ENCODE measurements around the gene SH3RF1.

The SH3RF1 gene

DNA sequence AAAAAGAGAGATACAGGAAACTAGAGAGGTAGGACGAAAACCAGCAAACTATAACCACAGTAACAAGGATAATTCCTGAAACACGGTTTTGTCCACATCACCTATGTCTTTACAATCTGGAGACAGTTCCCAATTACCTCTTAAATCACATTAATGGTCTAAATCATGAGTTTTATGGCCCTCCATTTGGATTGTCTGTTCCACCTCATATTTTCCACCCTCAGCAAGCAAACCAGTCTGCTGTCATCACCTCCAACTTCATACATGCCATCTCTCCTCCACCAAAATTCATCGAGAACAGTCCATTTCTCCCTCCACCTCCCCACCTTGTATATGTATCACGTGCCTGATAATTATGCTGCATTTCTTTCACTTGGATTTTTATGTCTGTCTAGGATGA lies 107.3 kb downstream of the SH3RF1 start:
- DNase-seq (ENCODE audit: low spot score): no peak

DNA sequence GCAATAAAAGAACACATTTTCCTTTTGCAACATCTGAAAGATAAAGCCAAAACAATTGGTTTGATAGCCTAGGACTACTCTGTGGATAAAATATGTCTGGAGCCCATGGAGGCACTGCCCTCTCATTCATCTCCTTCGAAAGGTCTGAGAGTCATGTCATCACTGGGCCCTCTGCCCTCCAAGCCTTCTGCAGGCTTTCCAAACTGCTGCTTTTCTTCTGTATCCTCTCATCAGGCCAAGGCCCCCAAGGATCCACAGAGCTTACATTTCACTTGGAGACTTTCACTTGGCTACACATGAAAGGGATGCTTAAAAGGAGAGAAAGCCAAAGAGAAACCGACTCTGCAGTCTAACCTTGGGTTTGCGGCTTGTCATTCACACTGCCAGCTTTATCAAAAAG lies 109.9 kb downstream of the SH3RF1 start:
- no peak for DNase-seq (ENCODE audit: low spot score)

DNA sequence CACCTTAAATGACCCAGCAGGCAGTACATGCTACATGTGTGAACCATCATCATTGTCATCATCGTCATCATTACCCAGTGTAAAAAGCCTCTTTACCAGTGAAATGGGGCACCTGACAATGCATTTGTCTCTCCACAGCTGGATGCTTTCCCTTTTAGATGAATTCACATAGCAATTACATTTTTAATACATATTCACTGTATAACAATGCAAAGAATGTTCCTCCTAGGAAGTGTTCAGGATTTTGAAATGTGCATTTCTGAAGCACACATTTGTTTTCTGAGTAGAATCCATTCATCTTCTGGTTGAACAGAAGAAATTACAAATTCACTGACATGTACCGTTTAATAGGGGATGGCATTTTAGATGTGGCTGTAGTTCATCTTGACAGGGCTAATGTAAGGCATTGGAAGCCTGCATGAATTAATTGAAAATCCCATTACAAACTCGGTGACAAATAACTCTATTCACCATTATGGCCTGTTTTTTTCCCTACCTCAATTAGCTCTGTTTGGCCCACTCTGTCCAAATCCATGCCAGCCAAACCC lies 111.1 kb downstream of the SH3RF1 start:
- no peak for DNase-seq (ENCODE audit: low spot score)

DNA sequence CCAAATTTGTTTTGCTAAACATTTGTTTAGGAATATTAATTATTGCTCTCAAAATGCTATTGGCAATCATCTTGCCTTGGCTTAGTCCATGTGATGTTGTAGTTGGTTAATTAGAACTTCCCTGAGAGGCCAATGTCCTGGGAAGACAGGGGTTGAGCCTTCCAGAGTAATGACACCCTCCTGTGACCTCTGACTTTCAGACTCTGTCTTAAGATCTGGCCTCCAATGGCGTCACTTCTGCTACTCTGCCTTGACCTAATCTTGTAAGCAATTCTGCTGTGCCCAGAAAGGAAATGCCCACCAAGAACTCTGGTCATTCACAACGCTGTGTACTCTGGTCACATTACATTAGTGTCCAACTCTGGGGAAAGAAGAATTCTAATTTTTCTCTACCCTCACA lies 111.9 kb downstream of the SH3RF1 start:
- no peak for DNase-seq (ENCODE audit: low spot score)

DNA sequence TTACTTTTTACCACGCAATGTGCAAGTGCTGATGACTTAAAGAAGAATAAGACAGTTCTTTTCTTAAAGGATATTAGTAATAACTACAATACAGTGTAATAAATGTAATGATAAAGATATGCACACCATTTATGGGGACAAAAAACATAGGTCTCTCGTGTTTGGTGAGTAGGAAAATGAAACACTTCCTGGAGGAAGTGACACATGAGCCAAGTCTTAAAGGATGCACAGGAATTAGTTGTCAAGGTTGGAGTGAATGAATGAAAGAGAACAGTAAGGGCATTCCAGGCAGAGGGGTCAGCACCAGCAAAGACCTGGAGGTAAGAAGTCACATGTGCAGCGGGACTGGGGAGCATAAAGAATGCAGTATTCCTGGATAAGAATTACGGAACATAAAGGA lies 112.7 kb downstream of the SH3RF1 start:
- DNase-seq (ENCODE audit: low spot score): no peak

DNA sequence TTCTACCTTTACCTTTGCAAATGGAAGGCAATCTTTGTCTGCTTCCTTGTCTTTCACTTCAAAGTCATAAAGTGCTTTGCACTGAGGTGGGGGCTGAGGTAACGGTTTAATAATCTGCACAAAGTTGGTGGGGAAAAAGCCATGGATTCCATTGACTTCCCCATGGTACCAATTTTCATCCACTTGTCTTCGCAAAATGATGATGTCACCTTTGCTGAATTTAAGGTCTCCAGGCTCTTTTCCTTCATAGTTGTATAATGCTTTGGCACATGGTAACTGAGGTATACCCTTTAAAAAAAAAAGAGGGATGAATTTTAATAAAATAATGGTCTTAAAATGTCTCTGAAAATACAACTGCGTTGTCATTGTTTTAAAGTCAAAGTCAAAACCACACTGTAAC lies 114.4 kb downstream of the SH3RF1 start:
- DNase-seq (ENCODE audit: low spot score): no peak

DNA sequence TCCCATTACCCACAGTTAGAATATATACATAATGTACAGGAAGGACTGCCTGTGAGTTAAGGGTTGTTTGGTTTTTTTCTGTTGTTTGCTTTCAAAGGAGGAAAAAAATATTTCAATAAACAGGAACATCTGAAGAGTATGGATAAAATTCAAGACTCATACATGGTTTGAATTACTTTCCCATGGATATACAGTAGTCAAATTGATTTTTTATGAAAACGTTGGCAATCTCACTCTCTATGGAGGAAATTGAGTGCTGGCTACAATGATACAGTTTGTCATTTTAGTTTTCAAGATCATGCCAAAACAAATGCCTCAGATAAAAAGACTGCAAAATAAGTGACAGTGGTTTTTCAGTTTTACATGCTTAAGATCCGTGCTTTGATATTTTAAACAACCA lies 116.6 kb downstream of the SH3RF1 start:
- no peak for DNase-seq (ENCODE audit: low spot score)

DNA sequence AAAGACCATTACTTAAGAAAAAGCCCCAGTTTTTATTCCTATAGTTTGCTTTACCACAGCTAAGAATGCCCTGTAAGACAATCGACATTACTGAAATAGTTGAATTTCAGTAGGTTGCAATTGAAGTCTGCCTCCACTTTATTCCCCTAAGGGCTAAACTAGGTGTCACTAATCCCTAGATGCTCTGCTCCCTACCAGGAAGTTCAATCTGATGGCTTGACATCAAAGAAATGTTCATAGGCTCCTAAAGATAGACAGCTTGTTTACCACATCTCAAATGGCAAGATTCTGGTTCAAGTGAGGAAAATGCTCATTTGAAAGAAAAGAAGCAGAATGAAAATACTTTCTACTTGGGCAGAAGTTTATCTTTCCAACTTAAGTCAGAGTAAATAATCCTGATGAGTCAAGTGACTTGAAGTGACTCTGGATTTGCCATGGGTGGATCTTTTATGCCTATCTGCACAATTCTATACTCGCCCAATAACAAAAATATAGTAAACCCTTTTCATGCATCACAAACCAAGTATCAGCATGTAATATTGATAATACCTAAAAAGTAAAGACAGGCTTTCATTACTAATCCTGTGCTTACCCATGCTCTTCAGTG lies 117.2 kb downstream of the SH3RF1 start:
- DNase-seq (ENCODE audit: low spot score): no peak

DNA sequence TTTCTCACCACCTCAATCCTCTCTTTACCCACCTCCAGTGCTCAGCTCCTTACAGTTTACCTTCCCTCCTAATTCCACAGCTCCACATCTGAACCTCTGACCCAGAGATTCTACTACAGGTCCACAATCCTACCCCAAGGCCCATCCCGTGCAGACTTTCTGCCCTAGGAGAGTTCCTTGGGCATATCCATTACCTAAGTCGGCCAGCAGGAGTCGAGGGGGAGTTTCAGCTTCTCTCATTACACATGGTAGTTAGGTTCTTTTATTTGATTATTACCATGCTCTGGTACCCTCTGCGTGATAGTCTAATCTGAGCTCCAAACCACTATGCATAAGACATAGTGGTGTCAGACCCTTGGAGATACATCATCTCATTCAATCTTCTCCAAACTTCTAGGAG lies 117.9 kb downstream of the SH3RF1 start:
- DNase-seq (ENCODE audit: low spot score): peak; percentile 14

DNA sequence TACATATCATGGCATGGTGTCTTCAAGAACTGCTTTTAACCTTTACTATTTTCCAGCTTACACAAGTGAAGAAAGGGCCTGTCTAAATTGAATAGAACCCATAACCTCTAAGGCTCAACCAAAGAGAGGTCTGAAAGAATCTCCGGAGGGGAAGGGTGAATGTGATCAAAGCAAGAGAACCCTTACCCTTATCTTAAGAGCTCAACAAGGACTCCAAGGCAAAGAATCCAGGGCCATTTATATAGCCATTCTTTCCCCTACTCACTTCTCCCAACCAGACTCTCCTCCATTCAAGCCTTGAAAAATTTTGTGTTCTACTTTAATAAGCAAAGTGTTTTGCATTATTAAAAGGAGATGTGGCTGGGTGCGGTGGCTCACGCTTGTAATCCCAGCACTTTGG lies 118.7 kb downstream of the SH3RF1 start:
- DNase-seq (ENCODE audit: low spot score): no peak

DNA sequence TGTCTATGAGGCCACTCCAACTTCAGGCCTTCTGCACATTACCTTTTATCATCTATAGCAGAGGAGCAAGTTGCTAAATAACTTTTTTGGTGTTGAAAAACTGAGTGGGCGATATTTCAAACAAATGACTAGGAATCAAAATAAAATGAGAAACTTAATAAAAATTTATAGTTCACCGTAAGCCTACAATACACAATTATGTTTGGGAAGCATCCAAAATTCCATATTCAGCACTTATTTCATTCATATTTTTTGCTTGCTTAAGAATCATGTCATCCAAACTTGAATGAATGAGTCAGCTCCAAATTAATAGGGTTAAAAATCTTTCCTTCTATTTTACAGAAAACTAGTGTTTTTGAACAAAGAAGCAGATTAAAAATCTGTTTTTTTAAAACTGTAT lies 119.1 kb downstream of the SH3RF1 start:
- no peak for DNase-seq (ENCODE audit: low spot score)

DNA sequence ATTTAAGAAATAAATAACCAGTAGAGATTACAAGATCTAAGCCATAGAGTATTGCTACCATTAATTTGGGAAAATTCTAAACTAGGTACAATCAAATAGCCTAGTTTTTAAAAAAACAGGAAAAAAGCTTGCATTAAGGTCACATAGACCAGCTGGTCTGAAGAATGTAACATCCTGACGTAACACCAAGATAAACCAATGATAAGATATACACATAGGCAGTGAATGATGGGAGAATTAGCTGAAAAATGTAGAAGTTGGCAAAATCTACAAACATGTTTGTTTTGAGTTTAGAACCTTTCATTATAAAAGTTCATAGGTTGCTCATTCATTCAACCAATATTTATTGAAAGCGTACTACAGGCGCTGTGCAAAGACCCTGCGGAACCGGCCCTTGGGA lies 120.0 kb downstream of the SH3RF1 start:
- no peak for DNase-seq (ENCODE audit: low spot score)

DNA sequence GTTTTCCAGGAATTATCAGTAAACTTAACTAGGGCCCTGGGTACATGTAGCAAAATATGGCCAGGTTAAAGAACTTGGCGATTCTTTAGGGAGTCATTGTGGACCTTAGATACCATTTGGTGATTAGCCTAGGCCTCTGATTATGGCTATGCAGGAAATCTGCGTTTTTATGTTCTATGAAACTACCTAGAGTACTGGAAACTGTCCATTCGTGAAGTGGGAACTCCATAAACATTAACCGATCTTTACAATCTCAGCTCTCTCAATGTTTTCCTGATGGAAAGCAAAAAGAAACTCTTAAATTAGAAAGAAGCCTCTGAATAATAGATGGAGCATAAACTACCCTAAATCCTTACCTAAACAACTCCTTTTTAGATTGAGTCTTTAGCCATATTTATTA lies 121.9 kb downstream of the SH3RF1 start:
- no peak for DNase-seq (ENCODE audit: low spot score)

DNA sequence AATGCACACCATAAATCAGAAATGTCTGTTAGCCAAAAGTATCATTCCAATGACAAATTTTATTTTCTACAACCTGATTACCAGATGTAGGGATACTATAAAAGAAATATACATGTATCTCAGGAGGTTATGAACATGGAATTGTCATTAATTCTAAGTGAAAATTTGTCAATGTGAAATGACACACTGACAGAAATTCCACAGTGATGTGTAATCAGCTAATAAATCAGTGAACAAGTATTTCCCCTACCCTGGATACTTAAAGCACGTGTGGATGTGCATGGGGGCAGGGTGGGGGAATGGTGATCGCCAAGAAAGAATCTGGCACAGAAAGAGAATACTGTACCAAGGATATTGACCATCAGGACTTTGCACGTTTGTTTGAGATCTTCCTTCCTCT lies 123.6 kb downstream of the SH3RF1 start:
- DNase-seq (ENCODE audit: low spot score): no peak

DNA sequence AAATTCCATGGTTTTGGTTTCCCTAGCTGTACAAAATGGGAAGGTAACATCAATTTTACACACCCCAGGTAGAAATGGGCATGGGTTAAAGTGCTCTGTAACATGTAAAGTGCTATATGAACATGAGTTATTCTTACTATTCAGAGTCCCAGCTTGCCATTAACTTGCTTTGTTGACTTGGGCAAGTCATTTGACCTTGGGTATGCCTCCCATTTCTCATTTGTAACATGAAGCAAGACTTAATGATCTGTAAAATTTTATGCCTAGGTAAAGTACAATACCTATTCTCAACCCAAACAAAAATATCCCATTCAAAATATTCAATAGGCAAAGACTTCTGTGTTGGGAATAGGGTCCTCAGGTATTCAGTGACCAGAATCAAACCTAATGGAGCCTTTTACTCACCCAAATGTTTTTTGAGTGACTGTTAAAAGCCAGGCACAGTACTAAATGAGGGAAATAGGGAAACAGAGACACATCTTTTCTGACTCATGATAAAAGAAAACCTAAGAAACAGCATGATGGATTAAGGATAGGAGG lies 126.6 kb downstream of the SH3RF1 start:
- no peak for DNase-seq (ENCODE audit: low spot score)

DNA sequence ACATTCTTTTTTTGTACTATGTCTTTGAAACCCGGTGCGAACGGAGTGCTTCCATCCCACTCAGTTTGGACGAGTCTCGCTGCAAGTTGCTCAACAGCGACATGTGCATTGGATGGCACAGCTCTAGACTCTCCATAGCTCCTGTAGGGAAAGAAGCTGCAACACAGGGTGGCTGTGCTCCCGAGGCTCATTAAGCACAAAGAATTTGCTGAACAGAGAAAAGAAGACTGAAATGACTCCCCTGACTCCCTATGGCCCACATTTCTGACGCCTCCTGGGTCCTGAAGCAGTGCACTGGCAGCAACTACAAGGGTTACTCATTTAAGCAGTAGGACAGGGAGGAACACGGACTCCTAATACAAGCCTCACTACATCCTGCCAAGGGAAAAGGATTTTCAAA lies 127.4 kb downstream of the SH3RF1 start:
- no peak for DNase-seq (ENCODE audit: low spot score)

DNA sequence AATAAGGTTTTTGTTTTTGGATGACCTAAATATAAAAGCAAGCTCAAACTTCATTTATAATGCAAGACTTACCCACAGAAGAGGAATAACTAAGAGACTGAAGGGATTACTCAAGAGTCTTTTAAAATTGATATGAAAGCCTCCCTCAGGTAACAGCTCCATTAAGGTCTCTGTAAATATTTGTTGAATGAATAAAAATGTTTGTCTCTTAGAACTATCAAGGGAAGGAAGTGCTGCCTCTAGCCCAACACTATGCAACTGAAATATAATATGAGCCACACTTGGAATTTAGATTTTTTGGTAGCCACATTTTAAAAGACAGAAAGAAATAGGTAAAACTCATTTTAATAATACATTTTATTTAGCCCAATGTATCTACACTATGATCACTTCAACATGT lies 127.8 kb downstream of the SH3RF1 start:
- no peak for DNase-seq (ENCODE audit: low spot score)

DNA sequence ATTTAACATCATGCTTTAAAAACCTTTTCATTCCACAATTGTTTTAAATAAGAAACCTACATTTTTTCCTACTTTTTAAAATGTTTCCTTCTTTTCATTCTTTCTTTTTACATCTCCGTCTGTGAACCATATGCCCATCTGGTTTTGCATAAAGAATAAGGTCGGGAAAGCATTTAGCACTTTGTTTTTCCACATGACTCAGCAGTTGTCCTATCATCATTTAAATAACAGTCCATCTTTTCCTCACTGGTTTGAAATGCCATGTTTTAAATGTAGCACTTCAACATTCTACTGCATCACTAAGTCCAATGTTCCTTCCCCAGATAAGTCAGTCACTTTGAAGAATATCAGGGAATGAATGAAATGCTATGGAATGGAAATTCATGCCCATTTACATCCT lies 128.4 kb downstream of the SH3RF1 start:
- no peak for DNase-seq (ENCODE audit: low spot score)

DNA sequence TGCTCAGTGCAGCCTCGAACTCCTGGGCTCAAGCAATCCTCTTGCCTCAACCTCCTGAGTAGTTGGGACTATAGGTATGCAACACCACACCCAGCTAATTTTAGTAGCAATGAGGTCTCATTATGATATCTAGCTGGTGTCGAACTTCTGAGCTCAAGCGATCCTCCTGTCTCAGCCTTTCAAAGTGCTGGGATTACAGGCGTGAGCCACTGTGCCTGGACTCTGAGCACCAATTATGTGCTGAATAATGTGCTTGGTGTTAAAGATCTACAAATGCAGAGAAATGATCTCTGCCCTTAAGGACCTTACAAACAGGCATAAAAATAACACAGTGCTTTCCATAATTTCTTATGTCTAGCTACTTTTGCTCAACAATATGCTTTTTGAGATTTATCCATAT lies 131.7 kb downstream of the SH3RF1 start:
- DNase-seq (ENCODE audit: low spot score): no peak

DNA sequence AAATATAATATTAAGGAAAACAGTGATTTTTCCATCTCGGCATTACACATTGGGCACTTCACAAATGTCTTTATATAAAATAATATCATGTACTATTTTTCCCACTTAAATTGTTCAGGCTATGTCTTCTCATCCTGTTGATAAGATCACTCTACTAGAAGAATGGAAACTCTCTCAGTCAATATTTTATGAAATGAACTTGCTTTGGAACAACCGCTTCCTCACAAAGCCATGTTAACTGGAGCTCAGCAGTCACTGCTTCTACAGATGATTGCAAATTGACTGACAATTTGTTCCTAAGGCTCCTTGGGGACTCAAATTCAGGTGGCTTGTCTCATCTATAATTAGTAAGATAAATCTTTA lies 133.2 kb downstream of the SH3RF1 start:
- DNase-seq (ENCODE audit: low spot score): no peak

DNA sequence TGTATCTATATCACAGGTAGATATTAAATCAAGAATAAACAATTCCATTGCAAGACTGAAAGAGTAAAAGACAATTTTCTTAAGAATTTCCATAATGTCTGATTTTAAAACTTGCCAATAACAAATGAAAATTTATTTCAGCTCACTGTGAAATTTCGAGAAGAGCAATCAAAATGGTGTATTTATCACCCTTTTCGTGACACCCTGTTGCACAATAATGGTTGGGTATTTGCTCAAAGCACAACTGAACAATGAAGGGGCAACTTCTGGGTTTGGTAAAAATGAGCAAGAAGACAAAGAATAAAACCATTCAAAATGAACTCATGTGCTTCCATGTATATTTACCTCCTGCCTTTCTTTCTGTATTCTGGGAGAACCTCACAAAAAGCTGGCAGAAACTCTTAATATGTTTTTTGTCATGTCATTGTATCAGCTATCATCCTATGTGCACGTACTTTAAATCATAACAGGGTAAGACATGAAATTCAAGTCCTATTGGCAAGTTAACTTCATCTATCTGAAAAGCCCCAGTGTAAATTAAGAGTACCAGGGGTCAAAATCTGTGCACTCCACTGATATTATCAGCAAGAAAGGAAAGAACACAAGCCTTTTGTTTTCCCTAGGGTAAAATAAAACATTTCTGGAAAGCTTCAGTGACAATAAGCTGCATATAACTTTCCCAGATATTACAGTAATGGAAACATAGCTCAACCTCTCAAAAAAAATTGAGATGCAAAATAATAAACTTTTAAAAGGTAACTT lies 133.8 kb downstream of the SH3RF1 start:
- no peak for DNase-seq (ENCODE audit: low spot score)

DNA sequence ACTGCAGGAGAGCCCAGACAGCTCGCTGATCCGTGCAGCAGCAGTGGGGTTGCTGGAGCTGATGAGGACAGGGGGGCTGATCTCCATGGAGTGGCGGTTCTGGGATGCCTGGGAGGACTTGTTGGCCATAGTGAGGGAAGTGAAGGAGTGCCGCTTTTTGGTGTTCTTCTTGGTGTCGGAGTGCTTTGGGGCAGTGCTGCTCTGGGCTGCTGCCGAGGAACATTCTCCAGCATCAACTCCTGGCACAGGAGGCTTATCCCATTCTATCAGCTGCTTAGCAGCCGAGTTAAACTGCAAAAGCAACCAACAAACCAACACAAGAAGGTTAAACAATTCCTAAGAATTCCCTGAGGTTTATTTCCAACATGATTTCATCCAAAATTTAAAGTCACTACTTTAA lies 134.4 kb downstream of the SH3RF1 start:
- no peak for DNase-seq (ENCODE audit: low spot score)

DNA sequence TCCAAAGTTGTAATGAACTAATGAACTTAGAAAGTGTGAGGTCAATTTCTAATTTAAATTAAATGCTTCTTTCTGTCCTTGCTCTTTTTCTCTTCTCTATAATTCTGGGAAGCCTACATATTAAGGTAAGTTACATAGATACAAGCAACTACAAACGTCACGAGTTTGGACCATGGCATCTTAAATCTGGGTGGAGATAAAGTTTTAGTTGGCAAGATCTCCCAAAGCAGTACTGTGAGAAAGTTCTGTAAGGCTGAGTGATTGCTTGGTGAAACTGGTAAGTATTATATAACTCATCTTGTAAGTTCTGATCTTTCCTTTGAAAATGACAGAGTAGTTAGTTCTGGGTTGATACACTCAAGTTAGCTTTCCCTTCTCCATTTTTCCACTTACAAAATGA lies 135.0 kb downstream of the SH3RF1 start:
- DNase-seq (ENCODE audit: low spot score): no peak

DNA sequence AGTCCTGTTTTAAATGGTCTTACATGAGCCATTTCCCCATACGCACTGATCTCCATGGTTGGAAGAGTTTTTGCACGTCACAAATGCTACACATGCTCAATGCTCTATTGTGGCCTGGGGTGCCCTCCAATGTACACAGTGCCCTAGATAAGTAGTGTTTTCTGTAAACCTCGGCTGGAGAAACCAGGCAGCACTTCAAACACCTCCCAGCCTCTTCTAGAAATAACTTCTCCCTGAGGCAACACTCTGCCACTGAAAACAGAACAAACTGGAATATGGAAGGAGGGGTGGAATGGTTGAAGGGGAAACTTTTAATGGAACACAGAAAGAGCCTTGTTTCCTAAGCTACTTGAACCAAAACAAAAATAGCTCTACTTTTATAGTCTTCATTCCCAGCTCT lies 136.8 kb downstream of the SH3RF1 start:
- no peak for DNase-seq (ENCODE audit: low spot score)
